Activated gamma-delta T cell treated with Interleukin-2 at 50 U/mL for 16 hours (primary cell): ENCODE measurements around the gene RGS5.

Experiments
- DNase-seq: peaks from one replicate; pipeline ENCODE4 v3.0.0-alpha.2; 2020

The RGS5 gene

DNA sequence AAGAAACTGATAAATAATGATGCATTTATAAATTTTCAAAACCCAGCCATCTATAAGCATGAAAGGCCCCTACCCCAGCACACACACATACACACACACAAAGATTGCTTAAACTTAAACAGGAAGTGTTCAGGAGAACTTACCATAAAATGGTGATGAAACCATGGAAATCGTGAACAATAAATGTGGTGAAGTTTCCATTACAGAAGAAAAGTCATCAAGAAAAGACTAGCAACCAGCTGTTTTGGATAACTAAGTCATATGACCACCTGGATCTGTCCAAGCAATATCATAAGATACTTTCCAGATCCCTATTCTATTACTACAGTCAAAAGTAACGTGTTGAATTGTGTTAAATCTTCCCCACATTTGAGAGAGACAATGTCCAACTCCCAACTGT is 24.1 kb downstream of the RGS5 start:
- no peak for DNase-seq

DNA sequence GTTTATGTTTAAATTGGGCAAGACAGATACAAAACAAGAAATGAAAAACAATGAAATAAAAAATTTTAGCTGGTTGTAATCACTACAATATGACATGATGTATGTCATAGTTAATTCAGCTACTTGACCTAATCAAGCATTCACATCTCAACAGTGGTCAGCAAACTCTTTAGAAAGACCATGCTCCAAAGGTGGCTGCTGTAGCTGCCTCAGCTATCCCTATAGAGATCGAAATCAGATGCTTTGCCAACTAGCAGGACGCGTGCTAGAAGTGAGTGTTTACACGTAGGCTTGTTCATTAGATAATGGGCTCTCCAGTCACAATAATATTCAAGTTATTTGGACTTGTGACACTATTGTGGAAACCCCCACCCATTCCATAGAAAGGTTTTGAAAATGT is 25.9 kb downstream of the RGS5 start:
- DNase-seq, result no peak

DNA sequence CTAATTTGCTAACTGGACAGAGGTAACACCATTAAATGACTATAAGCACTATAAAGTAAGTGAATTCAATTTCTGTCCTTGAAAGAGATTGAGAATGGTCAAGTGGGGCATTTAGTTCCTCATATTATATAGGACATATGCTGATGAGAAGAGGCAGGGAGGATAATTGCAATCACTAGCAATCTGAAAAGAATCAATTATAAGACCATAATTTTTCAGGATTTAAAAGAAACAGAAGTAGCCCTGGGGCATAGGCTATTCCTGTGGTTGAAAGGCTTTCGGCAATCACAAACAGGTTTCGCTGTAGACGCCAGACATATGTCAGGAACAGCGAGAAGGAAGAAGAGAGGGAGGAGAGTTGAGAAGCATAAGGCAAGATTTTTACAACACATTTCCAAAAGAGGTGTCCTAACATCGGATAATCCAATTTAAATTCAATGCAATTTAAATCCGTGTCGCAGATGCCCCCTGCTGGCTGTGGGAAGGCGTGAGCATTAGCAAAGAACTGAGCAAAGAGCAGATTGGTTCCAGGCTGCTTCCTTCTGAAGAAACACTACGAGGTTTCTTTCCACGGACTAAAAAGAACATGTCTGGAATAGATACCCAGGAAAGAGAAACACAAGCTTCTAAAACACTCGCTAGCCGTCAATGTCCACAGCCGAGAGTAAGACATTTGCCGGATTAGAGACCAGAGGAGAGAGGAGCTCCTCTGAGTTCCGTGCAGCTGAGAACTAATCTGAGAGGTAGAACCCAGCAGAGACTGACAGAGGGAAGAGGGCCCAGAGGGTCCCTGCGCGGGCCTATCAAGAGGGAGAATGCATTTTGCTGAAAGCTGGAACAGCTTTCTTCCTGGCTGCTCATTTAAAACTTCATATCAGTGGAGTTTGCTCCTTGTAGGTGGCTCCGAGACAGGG is 27.9 kb downstream of the RGS5 start:
- DNase-seq, result no peak

DNA sequence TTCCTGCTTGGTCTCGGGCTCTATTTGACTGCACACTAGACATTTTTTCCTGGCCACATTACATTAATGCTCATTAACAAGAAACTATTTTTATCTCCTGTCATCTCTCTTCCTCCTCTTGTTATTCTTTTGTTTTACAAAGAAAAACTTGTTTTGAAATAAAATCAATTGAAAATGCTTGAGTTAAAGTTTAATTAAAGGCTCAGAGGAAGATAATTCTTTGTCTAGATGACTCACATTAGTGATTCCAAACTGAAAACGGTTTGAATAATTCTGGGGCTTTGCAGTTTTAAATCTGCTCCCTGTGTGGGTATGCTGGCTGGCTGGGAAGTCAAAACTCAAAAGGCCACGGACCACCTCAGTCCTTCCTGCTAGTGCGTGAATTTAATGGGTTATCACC is 29.6 kb downstream of the RGS5 start:
- no peak for DNase-seq

DNA sequence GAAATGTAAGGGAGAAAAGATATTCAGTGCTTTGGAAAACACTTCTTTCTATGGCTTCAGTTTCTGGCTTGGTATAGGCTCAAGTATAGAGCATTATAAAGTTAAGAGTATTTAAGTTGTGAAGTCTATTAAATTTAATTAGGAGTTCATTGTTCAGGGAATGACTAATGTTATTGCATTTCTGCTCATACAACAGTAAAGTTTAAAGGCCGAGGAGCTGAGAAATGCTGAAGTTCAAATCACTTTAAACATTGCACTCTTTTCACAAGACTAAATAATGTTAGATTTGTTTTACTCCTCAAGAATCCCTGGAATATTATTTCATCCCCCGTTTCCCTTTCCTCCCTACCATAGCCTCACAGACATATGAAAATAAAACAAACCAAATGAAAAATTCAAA is 30.1 kb downstream of the RGS5 start:
- DNase-seq, result no peak

DNA sequence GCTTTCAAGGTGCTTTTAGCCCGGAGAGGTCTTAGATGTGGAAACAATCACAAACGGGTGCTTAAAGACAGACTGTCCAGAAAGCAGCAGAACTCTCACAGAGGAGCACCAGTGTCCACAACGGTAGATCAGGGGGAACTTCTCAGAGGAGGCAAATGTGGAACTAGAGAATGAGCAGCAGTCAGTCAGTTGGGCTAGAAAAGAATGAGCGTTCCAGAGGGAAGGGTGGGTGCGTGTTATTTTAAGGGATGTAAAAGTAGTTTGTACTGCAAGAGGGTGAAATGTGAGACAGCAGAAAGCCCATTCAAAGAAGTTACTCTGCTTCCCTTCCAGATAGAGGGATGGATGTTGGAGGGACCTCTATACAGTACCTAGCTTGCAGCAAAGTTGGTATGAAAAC is 30.9 kb downstream of the RGS5 start:
- no peak for DNase-seq

DNA sequence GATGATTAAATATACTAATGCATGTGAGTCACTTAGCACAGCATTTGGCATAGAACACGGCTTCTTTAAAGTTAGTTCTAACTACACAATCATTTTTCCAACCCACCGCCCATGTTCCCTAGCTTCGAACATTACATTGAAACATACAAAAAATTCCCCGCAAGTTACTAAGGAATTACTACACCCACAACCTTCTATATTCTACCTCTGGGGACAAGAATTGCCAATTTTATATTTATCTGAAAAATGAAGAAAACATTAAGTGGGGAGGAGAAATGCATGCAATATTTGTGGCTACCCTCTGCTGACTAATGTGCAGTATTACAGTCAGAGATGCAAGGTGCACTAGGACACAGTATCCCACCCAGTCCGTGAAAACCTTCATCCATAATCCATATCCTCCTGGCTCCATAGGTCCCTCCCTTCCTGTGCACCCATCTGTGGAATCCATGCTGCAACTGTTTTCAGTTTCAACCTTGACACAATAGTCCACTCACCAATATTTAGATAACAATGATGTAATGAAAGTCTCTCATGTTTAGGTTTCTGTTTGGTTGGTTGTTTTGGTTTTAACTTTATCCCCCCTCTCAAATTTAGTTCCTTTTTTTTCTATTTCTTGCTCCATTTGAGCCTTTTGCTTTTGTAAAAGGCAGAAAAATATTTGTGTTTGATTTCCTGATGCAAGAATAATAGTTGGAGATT is 31.6 kb downstream of the RGS5 start:
- no peak for DNase-seq

DNA sequence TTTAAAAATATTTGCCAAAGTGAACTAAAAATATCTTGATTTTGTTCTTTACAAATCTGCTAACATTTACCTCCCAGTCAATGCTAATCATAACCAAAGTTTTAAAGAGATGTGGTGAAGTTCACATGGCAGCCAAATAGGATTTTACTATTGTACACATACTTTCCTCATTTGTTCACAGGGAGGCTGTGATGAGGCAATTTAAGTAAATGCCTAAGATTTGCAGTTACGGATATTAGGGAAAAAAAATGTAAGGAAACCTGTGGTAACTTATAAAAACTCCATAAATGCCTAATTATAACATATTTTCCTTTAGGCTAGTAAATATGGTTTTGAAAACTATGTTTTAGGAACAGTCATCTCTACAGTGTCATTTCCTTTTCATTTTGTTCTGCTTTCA is 32.4 kb downstream of the RGS5 start:
- DNase-seq, result no peak

DNA sequence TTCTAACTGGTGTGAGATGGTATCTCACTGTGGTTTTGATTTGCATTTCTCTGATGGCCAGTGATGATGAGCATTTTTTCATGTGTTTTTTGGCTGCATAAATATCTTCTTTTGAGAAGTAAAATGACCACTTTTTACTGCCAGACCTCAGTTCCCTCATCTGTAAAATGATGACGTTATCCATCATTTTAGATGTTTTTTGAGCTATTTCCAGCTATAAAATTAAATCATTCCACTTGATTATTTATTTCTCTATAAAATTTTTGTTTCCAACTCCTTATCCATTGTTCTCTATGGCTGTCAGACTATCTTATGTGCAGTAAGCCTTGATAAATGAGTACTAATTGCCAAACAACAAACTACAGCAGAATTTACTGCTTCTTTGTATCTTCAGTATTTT is 33.2 kb downstream of the RGS5 start:
- DNase-seq, result no peak

DNA sequence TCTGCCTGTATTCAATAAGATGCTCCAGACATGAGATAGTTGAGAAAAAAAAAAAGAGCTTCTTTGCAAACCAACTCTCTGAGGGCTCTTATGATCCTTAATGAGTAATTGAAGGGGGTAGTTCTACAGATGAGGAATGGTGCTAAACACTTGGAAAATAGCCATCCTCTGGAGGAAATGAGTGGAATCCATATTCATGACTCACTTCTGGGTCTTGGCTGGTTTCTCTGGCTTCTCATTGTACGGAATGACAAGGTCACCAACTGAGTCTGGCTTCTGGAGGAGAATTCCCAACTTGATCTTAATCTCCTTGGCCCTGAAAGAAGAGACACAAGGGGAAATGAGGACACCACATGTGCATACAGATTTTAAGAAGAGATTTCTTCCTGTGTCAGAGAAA is 34.7 kb downstream of the RGS5 start:
- DNase-seq, result no peak

DNA sequence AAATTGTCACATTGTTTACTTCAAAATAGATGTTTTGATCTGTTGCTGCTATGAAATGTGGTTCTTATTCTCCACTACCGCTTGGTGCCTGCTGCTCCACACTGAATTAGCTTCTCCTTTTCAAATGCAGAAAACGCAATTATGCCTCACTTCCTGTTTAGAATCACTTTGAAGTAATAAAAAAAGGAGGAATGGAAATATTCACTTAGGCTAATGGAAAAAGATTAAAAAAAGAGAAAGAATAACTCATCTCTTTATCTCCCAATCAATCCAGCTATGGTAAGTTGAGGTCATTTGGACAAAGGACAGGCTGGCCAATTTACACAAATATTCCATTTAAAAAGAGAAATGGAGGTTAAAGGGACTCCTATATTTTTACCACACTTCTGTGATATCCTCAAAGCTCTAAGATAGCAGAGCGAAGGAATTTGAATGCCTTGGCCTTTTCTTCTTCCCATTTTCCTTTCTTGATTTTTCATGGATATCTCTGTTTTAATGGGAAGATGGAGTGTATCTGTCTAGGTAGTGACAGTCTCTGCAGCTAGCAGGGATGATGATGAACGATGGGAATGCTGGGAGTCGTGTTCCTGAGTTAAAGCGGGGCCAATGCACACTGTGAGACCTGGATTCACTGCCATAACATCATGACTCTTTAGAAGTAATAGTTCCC is 35.7 kb downstream of the RGS5 start:
- no peak for DNase-seq

DNA sequence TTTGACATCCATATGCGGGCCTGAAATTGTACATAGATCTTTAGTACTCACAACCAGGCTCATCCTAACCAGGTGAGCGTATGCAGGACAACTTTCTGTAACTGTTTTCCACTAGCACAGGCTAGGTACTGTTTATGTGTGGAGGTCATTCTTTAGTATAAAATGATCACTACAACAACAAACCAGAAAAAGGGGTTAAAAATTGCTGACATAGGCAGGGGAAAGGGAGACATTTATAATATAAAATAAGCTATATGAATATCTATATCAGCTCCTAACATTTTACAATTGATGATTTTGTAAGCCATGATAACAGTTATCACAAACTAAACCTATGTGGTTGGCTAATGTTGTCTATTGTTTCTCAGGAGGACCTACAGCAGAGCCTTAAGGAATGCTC is 37.6 kb downstream of the RGS5 start:
- DNase-seq, result no peak

DNA sequence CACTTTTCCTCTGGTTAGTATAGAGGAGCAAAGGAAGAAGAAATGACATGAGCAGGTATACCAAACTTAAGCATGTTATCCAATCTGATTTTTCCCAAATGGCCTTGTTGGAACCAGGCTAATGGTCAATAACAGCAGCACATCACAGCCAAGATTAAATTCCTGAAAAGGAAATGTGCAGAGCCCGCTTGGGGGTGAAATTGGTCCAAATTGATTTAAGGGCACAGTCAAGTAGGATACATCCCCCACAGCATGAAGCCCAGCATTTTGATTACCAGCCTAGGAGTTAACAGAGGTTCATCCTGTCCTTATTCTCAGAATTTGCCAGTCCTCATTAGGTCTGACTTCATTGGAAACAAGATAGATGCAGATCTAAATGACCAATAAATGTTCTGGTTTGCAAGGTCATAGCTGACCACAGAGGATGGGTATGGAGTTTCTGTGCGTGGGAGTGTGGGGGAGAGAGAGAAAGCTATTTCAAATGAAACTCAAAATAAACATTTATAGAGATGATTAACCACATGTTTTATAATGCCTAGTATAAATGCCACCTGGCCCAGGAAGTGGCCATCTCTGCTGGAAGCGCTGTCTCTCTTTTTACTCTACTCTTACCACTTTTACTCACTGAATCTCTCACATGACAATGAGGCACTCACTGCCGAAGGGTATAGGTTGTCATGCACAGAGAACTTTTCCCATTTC is 38.7 kb downstream of the RGS5 start:
- DNase-seq, result no peak

DNA sequence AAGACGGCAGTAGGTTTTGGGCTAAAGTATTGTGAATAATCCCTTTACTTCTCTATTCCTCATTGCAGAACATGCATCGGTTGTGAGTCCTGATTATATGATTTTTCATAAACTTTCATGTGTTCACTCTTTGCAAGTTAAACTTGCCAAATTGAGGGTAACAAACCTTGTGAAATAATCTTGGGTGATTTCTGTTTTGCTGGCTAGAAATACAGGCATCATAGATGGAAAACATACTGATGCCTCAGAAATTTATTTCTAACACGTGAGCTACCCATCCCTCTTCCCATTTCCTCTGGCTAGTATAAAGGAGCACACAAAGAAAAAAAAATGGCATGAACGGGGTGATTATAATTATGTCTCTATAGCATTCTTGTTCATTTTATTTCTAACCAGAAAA is 39.6 kb downstream of the RGS5 start:
- DNase-seq, result no peak

DNA sequence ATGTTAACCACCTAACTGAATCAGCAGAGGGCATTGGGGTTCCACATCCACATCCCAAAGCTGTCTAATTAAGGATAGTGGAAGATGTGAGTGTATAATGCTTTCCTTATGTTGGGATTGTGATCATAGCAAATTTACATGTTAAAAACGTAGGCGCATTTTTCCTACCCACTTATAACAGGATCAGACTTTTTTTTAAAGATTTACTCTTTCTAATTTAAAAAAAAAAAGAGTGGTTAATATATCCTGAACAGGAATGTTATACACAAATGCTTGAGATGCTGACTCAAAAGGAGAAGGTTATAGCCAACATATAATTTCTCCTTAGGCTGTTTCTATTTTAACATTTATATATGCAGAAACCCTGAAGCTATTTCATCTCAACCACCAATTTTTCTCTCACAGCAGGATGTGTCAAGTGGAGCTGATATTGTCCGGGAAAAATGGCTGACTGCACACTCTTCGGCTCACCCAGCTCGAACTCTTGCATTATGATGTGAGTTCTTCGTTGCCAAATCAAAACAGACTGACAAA is 40.3 kb downstream of the RGS5 start:
- DNase-seq, result no peak

DNA sequence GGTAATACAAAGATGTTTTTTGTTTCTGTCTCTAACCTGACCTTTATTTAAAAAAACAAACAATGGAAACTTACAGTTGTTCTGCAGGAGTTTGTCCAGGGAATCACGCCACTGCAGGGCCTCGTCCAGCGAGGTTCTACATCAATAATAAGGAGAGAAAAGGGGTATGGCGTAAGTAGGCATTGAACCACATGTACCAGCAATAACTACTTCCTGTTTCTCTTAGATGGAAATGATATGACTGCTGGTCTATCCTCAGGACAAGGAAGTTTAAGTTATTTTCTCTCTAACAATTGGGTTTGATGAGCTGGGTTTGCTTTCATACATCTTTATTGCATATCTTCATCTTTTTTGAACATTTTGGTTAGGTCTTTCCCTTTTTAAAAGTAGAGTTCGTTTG is 40.9 kb downstream of the RGS5 start:
- no peak for DNase-seq

DNA sequence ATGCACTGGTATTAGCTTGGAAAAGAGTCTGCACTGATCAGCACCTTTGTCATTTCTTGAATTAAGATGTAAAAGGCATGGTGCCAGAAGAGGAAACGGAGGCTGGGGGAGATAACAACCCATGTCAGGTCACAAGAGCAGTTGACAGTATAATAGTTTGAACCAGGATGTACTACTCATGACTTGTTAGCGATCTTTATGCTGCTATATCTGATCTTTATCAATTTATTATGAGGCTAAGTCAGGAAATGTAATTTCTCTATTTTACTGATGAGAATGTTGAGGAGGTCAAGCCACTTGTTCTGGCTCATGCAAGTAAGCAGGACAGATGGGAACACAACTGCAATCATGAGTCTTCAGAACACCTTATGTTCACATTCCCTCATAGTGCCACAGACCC is 41.4 kb downstream of the RGS5 start:
- no peak for DNase-seq

DNA sequence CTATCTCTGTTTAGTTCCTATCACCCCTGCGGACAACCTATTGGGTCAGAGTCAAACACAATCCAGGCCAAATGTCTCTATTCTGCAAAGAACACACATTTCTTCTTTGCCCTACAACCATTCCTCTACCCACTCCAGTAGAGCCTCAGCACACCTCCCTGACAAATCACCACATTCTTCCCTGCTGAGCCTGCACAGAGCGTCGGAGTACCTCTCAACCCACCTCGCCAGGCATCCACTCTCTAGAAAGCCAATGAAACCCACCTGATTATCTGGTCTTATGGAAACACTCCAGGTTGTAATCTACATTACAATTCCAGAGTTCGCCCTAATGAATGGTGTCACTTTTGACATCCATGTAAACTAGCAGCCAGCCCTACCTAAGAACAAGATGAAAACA is 47.1 kb downstream of the RGS5 start:
- DNase-seq, result no peak

DNA sequence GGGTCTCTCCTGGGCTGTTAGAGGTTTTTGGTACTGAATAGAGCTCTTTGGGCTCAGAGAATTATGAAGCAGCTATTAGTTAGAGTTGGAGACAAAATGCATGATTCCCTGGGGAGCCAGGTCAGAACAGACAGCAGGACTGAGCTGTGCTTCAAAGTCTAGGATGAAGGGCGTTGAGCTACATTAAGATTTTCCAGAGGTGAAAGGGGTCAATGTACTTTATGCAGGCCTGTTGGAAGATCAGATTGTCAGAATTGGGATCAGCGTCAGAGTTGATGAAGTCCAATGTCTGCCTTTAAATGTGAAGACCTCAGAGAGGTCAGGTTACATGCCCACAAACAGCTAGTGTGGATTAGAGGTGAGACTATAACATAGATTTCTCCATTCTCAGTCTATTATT is 53.8 kb downstream of the RGS5 start:
- DNase-seq, result no peak

DNA sequence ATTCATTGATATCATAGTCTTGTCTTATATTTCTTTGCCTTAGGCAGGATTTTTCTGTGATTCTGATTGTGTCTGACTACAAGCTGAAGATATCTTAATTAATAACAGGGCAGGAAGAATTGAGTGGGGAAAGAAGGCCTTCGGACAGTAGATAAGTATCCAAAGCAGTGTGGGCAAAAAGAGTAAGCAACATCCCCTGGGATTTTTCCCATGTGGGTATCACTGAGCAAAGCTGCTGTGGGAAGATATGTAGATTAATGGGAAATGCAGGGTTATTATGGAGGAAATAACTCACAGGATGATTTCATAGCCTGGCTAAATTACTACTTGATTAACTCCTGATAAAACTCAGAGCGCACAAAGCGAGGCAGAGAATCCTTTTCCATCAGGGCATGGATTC is 55.7 kb downstream of the RGS5 start:
- no peak for DNase-seq

DNA sequence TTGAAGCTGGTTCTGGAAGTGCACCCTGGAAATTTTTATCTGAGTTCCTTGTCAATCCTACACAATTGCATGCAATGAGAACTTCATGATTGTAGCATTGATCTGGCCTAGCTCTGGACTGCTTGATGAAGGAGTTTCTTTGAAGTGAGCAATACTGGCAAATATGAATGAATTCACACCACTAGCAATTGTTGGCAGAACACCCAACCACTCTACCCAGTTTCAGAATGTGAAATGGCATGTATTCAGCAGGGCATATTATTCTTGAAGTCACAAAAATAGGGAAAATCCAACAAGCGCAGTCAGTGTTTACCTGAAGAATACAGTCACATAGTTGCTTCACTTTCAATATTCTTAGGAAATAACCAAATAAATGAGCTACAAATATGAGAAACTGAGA is 57.3 kb downstream of the RGS5 start:
- no peak for DNase-seq

DNA sequence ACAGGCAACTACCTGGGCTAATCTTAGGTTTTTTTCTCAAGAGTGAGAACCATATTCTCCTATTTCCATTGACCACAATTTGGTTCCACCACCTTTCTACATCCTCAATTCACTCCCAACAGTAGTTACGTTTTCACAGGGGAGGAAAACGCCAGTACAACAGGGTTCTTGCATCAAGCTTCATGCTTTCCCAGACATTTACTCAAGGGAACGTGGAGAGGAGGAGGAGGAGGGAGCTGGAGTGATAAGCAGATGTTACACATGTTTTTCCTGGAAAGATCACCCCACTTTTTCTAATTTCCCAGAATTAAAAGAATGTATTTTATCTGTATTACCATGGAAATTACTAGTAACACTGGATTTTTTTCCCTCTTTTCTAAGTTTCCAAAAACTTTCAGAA is 58.3 kb downstream of the RGS5 start:
- no peak for DNase-seq

DNA sequence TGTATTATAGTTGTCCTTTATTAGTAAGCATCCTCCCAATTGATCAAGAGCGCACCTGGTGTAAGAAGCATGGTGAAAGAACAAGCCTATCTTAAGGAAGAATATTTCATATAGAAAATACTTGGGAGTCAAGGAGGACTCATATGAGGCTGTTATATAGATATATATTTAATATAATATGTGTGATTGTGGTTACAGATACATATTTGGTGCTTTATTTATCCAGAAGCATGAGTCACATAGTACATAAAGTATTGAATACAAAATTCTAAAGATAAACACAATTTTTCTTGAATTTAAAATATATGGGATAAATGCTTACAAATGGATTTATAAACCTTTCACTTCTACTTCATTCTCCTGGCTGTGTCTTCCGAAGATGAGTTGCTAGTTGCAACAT is 60.6 kb downstream of the RGS5 start:
- DNase-seq, result no peak
